Measurements from ENCODE around the gene MBD3L1.
A peak's percentile ranks its signal among the peaks of the same experiment; 100 is the strongest.

Gene MBD3L1

DNA sequence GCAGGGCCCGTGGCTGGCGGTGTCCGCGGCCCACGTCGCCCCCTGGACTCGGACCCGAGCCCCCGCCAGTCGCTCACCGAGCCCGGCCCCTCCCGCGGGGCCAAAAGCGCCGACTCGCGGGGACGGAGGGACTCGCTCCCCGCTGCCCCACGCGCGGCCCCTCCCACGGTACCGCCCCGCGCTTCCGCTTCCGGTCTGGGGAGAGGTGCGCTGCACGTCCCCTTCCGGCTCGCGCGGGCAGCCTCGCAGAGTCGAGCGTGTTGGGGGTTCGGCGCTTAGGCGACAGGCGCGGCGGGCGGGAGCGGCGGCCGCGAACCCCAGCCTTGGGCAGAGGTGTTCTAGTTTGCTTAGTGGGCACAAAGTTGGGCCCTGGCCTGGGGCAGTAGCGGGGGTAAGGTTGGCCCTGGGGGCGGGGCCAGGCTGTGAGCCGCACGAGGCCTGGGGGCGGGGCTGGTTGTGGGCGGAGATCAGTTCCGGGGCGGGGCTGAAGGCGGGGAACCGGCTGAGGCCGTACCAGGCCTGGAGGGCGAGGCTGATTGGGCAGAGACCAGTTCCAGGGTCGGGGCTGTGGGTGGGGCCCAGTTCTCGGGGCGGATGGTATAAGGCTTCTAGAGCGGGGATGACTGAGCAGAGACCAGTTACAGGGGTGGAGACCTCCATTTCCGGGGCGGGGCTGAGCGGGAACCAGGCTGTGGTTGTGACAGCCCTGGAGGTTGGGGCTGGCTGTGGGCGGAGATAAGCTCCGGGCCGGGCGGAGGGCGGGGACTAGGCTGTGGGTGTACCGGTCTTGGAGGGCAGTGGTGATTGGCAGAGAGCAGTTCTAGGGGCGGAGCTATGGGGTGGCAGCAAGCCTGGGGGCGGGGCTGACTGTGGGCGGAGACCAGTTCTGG lies at the start of gene MBD3L1, which contains the start of gene ZNF558:
TSS of gene MBD3L1 (plus strand) at position 246 of the 890 bp plus-strand sequence. CDS start 10,302 bp downstream, outside the sequence.
TSS of gene ZNF558 (minus strand) at position 173 of the 890 bp plus-strand sequence. CDS start 9,645 bp downstream, outside the sequence.
- DNase-seq (ENCODE audit: insufficient read length, low spot score) (peak; percentile 89), FAIRE-seq (peak; percentile 97)

DNA sequence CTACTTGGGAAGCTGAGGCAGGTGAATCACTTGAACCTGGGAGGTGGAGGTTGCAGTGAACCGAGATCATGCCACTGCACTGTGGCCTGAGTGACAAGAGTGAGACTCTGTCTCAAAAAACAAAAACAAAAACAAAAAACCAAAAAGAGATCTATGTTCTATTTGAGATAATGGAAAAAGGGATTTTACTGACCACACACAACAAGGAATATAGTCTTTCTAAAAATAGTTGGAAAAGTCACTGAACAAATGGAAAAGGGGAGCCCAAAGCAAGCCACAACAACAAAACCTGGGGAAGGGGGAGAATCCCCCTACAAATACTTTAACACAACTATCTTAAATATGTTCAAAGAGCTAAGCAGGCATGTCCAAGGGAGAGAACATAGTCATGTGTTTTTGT lies 37.4 kb upstream of the MBD3L1 start:
- FAIRE-seq (no peak), DNase-seq (ENCODE audit: insufficient read length, low spot score) (no peak)

DNA sequence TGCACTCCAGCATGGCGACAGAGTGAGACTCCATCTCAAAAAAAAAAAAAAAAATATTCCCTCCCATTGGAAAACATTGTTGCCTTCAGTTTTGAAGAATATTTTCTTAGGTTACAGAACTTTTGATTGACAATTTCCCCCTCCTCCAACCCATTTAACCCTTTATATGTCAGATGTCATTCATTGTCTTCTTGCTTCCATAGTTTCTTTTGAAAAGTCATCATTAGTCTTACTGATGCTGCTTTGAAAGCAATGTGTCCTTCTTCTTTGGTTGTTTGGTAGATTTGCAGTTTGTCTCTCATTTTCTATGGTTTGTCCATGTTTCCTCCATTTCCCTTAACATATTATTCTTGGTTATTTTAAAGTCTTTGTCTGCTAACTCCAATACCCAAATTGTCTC lies 25.5 kb upstream of the MBD3L1 start:
- FAIRE-seq (no peak), DNase-seq (ENCODE audit: insufficient read length, low spot score) (no peak)

DNA sequence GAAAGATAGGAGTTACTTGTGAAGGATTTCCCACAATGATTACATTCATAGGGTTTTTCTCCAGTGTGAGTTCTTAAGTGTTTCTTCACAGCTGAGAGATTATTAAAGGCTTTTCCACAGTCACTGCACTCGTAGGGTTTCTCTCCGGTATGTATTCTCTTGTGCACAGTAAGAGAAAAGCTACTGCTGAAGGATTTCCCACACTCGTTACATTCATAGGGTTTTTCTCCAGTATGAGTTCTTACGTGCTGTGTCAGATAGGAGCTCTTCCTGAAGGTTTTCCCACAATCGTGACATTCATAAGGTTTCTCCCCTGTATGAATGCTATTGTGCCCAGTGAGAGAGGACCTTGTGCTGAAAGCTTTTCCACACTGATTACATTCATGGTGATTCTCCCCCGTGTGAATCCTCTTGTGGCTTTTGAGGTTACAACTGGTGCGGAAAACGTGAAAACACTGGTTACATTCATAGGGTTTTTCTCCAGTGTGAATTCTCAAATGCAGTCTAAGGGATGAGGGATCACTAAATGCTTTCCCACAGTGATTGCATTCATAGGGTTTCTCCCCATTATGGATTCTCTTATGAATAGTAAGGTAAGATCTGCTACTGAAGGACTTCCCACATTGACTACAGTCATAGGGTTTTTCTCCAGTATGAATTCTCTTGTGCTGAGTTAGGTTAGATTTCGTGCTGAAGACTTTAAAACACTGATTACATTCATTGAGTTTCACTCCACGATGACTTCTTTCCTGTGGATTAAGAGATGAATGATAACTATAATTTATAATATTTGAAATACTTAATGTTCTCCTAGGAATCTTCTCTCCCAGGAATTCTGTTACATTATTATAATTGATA lies 20.6 kb upstream of the MBD3L1 start:
- DNase-seq (ENCODE audit: insufficient read length, low spot score) (no peak), FAIRE-seq (no peak)

DNA sequence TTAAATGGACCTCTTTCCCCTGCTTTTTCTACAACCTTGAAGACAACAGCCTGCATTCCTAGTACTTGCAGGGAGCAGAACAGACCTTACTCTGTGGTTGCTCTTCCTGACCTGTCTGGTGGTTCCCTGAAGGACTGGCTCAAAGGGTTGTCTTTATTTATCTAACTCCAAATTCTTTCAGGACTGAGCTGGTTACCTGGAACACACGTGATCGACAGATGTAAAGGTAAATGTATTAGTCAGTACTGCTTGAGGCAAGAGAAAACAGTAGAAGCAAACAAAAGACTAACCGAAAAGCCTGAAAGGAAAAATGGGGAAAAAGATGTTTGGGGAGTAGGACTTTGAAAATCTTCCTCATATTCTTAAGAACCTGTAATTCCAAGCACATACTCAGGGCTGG lies 18.0 kb upstream of the MBD3L1 start:
- DNase-seq (ENCODE audit: insufficient read length, low spot score), result no peak
- no peak for FAIRE-seq

DNA sequence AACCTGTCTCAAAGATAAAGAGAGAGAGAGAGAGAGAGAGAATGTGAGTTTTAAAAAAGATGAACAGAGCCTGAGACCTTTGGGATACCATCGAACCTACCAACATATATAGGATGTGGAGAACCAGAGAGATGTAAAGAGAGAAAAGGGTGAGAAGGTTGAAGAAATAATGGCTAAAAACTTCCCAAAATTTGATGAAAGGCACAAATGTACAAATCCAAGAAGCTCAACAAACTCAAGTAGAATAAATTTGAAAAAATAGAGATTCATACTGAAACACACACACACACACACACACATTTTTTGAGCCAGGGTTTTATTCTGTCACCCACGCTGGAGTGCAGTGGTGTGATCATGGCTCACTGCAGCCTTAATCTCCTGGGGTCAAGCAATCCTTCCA lies 16.4 kb upstream of the MBD3L1 start:
- DNase-seq (ENCODE audit: insufficient read length, low spot score) (no peak), FAIRE-seq (no peak)

DNA sequence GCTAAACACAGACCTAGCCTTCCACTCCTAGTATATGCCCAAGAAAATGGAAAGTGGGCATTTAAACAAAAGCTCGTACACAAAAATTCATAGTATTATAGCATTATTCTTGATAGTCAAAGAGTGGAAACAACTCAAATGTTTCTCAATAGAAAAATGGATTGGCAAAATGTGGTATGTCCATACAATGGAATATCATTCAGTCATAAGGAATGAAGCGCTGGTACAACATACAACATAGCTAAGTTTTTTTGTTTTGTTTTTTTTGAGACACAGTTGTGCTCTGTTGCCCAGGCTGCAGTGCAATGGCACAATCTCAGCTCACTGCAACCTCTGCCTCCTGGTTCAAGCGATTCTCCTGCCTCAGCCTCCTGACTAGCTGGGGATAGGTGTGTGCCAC lies 11.9 kb upstream of the MBD3L1 start:
- DNase-seq (ENCODE audit: insufficient read length, low spot score), result no peak
- FAIRE-seq, result no peak

DNA sequence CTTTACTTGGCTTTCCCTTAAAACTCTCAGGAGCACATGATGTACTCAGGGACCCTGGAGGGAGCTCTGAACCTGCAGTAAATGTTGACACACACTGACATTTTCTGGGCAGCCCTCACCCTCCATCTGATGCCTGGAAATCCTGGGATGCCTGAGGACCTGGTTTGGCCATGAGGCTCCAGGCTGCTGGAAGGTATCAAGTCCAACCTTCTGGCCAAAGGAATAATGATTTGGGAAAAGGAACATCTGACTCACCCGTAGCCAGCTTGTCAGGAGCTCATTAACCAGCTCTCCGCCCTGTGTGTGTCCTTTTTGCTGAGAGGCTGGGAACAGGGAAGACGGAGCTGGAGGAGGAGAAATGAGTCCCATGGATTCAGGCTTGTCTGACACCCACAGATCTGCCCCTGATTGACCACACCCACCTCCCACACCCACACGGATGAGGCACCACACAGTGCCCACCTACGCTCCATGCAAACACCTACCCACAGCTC lies 10.4 kb upstream of the MBD3L1 start:
- DNase-seq (ENCODE audit: insufficient read length, low spot score) (no peak), FAIRE-seq (no peak)

DNA sequence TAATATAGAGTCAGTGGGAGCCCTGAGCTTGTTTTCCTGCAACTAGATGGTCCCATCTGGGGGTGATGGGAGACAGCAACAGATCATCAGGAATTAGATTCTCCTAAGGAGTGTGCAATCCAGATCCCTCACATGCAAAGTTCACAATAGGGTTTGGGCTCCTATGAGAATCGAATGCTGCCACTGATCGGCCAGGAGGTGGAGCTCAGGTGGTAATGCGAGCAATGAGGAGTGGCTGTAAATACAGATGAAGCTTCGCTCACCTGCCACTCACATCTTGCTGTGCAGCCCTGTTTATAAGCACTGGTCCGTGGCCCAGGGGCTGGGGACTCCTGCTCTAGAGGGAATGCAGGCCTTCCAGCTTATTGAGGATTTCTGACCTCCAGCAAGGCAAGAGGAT lies 5.8 kb upstream of the MBD3L1 start:
- FAIRE-seq (no peak), DNase-seq (ENCODE audit: insufficient read length, low spot score) (no peak)

DNA sequence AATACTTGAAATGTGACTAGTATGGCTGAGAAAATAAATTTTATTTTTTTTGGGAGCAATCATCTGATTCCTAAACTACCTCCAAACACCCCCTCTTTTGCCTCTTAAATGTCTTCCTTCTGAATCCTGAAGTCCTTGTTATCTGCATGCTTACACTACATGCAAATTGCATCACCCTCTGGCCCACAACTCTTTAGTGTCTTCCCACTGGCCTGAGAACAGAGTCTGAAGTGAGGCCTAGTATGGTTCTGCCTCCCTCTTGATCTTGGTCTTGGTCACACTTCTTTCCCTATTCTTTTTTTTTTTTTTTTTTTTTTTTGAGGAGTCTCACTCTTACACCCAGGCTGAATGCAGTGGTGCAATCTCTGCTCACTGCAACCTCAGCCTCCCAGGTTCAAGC lies 4.9 kb upstream of the MBD3L1 start:
- DNase-seq (ENCODE audit: insufficient read length, low spot score) (no peak), FAIRE-seq (no peak)

DNA sequence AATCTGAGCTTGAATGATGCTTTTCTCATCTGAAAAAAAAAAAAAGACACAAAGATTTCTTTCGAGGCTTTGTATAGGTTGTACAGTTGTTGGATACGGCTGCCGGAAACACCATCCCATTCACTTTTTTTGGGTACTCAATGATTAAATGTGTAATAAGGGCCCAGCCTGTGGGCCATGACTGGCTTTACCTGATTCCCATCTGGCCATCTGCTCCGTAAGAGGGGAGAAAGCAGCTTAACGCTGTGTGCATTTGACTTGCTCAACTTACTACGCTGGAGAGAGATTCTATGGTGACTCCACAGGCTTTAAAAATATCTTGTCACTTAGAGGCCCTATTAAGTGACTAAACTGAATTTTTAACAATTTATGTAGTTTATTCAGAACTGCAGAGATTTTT lies 804 bp upstream of the MBD3L1 start:
- no peak for FAIRE-seq
- DNase-seq (ENCODE audit: insufficient read length, low spot score), result no peak

DNA sequence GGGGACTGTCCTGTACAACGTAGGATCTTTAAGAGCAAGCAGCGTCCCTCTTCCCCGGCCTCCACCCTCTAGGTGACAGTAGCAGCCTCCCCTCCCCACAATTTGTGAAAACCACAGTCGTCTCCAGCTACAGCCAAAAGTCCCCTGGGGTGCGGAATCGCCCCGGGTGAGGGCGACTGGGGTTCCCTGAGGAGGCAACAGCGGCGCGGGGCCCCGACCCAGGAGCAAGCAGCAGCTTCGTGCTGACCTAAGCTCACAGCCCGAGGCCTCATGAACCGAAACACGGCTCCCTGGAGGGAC lies 395 bp upstream of the MBD3L1 start:
- FAIRE-seq, result peak; percentile 79
- no peak for DNase-seq (ENCODE audit: insufficient read length, low spot score)

DNA sequence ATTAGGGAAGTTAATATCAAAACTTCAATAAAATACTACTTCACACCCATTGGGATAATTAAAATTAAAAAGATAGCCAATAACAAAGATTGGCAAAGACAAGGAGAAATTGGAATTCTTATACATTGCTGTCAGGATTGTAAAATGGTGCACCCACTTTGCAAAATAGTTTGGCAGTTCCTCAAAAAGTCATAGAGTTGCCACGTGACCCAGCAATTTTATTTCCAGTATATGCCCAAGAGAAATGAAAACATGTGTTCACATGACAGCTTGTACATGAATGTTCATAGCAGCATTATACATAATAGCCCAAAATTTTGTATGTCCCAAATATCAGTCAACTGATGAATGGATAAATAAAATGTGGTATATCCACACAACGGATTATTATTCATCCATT lies 3.3 kb downstream of the MBD3L1 start:
- DNase-seq (ENCODE audit: insufficient read length, low spot score) (no peak), FAIRE-seq (no peak)

DNA sequence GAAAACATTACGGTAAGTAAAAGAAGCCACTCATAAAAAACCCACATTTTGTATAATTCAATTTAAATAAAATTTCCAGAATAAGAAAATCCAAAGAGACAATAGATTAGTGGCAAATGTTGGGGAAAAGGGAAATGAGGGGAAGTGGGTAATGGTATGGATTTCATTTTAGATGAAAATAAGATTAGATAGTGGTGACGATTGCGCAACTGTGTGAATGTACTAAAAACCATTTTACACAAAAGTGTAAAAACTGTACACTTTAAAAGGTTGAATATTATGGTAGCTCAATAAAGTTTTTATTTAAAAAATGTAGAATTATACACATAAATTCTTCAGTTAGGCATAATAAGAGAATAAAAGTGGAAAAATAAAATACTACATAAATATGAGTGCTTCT lies 3.7 kb downstream of the MBD3L1 start:
- DNase-seq (ENCODE audit: insufficient read length, low spot score), result no peak
- no peak for FAIRE-seq

DNA sequence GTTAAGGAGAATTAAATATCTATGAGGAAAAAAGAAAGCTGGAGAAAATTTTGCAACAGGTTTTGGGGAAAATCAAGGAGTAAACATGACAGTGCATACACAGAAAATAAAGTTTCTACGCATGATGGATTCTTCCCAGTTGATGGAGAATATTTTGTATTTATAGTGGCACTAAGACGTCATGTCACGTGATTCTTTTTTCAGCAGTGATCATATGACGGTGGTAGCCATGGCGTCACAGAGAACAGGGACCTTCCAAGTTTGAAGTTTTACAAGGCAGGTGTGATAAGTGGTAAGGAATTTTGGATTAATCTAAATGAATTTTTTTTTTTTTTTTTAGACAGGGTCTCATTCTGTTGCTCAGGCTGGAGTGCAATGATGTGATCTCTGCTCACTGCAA lies 8.5 kb downstream of the MBD3L1 start:
- FAIRE-seq (no peak), DNase-seq (ENCODE audit: insufficient read length, low spot score) (no peak)

DNA sequence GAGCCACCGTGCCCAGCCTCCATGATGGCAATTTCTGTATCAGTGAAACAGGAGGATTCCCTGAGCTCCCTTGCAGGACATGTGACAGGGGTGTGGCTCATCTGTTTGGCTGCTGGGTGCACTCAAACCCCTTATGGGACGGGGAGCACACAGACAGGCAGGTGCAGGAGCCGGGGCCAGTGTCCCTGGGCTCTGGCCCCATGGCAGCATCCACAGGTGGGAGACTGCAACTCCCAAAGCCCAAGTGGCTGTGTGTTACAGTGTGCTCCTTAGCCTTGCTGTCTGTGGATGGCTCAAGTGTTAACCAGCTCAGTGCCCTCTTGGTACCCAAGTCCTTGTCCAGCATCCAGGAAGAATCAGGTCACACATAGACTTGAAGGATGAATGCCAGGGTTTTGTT lies 14.6 kb downstream of the MBD3L1 start:
- DNase-seq (ENCODE audit: insufficient read length, low spot score), result no peak
- no peak for FAIRE-seq

DNA sequence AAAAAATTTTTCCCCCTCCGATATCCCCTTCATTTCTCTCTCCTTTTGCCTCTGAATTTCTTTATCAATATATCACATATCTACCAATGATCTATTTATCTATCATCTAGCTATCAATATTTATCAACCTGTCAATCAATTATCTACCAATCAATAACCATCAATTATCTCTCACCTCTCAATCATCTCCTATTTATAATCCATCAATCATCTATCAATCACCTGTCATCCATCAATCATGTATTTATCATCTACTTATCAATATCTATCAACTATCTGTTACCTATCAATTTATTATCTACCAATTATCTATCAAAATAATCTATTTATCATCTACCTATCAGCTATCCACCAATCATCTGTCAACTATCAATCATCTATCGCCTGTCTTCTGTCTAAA lies 17.1 kb downstream of the MBD3L1 start:
- DNase-seq (ENCODE audit: insufficient read length, low spot score), result no peak
- FAIRE-seq, result no peak

DNA sequence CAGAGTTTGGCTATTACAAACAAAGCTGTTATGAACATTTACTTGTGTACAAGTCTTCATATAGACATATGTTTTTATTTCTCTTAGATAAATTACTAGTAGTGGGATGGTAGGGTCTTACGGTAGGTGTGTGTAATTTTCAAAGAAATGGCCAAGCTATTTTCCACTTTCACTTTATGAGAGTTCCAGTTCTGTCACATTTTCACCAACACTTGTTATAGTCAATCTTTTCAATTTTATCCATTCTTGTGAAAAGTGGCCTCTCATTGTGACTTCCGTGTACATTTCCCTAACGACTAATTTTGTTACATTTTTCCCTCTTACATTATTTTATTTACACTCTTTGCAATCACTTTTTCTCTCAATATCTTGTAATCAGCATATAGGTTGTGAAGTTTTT lies 18.3 kb downstream of the MBD3L1 start:
- no peak for FAIRE-seq
- no peak for DNase-seq (ENCODE audit: insufficient read length, low spot score)

DNA sequence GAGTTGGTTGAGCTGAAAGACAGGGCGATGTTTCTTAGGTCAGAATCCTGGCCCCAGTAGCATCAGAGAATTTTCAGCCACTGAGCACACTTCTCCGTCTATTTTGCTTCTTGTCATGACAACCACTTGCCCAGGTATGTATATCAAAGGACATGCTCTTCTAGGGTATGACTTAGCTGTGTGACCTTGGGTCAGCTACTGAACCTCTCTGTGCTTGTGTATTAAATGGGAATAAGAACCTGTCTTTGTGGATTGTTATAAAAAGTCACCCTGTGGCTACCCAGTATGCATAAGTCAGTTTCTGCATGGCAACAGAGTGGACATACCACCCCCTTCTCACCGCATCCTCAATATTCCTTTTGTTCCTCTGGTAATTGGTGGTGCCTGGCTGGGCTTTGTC lies 26.1 kb downstream of the MBD3L1 start:
- no peak for DNase-seq (ENCODE audit: insufficient read length, low spot score)
- no peak for FAIRE-seq

DNA sequence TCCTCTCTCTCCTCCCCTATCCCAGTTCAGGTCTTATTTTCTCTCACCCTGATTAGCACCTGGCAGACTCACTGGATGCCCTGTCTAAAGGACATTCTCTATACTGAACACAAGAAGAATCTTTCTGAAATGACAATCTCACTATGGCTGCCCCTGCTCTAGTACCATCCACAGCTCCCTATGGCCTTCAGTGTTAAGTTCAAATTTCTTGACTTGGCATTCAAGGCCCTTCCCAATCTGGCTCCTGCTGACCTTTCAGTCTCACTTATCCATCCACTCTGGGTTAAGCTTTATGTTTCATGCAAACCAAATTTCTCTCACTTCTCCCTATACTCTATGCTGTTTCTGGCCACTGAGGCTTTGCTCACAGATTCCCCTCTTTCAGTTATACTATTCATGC lies 34.2 kb downstream of the MBD3L1 start:
- no peak for FAIRE-seq
- DNase-seq (ENCODE audit: insufficient read length, low spot score), result no peak

DNA sequence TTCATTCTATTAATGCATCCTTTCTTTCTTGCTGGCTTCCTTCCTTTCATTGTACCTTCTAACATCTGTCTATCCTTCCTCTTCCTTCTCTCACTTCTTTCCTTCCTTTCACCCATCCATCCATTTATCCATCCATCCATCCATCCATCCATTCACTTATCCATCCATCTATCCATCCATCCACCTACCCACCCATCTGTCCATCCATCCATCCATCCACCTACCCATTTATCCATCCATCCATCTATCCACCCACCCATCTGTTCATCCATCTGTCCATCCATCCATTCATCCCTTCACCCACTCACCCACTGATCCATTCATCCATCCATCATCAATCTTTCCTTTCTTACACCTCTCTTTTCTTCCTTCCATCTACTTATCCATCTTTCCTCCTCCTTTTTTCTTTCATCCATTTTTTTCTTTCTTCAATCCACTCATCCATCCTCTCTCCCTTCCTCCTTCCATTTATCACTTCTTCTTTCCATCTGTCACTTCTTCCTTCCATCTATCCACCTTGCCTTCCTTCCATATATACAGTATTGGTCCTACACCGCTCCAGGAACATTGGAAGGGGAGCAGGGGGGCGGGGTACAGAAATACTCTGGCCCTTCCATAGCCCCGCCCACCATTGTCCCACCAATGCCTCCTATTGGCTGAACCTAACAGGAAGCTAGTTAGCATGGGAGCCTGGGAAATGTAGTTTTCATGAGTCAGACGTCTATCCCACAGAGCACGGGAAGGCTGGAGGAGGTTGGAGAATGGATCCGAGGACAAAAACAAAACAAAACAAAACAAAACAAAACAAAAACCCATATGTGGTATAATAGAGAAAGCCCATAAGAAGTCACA lies 45.9 kb downstream of the MBD3L1 start:
- no peak for DNase-seq (ENCODE audit: insufficient read length, low spot score)
- no peak for FAIRE-seq

Data from GM19239 (cell line).